Measurements from ENCODE around the gene MAP1LC3B.

Gene MAP1LC3B

GRCh38 chr16:87391950-87392820 lies at the start of gene MAP1LC3B:
TSS of gene MAP1LC3B (plus strand) at chr16:87392336. CDS start at chr16:87392428, 92 bp downstream.
- DNase-seq (ENCODE audit: low read depth) = peak; percentile 97

DNA sequence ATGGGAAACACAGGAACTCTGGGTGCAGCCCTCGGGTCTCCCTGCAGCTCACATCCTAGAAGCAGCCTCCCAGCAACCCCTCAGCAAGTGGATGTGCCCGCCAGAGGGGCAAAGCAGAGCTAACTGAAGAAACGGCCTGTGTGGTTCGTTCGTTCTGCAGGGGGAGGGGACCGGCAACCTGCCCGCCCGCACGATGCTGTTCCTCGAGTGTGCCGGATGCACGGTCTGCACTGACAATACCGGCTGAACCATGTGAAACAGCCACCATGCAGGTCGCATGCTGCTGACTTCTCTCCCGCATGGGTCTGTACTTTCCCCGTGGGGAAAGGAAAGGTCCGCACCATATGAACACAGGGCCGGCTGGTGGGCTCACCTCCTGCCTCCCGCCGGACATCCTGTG lies 49.6 kb upstream of the MAP1LC3B start:
- no peak for DNase-seq (ENCODE audit: low read depth)

DNA sequence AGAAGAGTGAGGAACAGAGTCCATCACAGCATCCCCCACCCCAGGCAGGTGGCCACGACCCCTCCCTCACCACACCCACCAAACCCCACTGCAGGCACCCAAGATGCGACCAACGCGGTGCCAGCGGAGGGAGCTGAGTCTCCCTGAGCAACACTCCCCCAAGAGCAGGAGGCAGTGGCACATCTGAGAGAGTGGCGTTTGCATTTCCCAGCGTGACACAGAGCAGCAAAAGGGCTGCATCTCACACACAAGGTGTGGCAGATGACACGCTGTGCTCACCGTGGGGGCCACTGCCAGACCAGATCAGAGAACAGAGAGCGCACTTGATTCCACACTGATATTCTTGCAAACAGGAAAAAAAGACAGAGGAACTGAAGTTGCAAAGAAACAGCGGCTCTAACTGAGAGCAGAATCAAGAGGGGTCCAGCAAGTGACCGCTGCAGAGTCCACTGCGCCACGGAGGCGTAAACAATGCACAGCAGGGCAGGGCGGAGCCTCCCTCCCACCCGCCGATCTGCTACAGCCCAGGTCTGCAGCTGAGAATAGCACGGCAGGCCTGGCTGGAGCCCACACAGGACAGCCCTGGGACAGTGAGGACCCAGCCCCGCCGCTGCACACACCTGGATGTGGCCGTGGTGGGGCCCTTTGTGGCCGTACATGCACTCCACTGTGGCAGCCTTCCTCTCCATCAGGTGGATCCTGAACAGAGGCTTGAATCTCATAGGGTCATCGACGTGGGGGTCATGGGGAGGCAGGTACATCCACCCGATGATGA lies 49.0 kb upstream of the MAP1LC3B start:
- no peak for DNase-seq (ENCODE audit: low read depth)

DNA sequence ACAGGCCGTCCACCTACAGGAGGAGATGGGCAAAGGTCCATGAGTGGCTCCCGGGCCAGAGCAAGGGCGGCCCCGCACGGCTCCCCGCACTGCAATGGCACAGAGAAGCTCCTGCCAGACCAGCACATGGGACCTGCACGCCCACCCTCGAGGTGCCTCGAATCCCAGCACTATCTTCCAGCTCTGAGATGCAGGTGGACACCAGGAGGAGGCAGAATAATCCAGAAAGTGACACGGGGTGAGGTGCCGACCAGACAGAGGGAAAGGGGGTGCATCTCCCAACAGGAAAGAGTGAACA lies 48.4 kb upstream of the MAP1LC3B start:
- no peak for DNase-seq (ENCODE audit: low read depth)

GRCh38 chr16:87344165-87344930 lies 47.8 kb upstream of the MAP1LC3B start:
- DNase-seq (ENCODE audit: low read depth) = no peak

- peak; percentile 22 for DNase-seq (ENCODE audit: low read depth)
Observed at GRCh38 chr16:87344931-87345631, 47.1 kb upstream of the MAP1LC3B start.

- DNase-seq (ENCODE audit: low read depth) = no peak
Observed at GRCh38 chr16:87345726-87346424, 46.3 kb upstream of the MAP1LC3B start.

DNA sequence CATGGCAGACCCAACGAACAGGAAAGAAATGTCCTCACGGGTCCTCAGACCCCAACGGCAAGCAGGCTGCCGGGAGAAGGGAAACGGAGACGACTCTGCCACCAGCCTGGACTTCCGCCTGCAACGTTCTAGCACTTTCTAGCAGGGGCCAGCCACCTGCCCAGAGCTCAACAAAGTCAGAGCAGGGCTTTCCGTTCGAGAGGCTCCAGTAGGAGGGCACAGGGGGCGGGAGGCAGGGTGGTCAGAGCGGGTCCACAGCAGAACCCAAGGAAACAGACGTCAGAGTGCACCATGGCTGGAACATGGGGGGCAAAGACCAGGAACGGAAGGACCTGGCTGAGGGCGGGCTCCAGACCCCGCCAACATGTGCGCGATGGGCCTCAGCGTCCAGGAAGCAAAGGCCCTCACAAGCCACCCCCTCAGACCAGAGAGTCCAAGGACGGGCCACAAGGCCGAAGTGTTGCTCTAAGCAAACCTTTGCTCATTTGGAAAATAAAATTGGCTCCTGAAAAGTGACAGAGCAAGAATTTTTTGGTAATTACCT lies 45.5 kb upstream of the MAP1LC3B start:
- DNase-seq (ENCODE audit: low read depth) = no peak

DNA sequence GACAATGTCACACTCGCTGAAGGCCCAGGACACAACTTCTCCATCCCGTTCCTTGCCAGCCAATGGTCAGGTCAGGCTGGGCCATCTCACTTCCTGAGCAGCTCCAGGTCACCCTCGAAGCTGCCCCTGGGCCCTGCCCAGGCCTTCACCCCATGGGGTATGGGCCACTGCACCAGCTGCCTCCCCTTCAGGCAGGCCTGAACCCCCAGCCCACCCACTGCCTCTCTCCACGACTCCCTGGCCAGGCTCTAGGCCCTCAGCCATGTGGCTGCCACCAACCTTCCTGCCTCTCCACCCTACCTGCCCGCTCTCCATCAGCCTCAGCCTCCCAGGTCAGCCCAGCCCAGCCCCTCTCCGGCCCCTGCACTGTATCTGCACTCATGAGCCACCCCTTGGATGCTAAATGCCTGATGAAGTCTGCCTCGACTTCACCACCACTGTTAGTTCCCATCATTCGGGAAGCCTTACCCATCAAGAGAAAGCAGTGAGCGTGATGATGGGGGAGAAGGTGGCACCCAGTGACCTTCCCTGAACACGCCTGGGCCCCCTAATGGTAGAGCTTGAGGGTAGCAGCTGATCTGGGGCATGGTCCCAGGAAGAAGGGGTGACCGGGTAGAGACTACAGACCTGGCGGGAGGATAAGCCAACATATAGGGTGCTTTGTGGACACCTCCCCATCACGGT lies 44.1 kb upstream of the MAP1LC3B start:
- no peak for DNase-seq (ENCODE audit: low read depth)

DNA sequence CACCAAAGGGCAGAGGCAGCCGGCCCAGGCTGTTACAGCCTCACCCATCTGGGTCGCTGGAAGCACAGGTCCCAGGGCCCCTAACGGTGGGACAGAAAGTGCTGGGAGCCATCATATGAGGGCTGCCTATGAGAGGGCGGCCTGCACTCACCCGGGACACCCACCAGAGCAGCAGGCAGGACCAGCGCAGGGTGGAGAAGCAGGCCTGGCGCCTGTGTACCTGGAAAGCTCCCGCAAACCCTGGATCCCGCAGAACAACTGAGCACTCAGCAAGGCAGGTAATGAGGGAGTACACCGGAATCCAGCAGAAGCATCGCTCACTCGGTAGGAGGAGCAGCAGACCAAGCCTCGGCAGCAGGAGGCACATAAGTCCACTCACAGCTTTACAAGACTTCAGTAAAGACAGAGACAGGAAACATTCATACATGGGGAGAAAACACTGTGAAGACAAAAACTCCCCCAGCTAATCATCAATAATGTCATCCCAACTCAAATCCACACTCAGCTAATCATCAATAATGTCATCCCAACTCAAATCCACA lies 43.4 kb upstream of the MAP1LC3B start:
- DNase-seq (ENCODE audit: low read depth) = no peak

GRCh38 chr16:87350031-87350430 lies 42.1 kb upstream of the MAP1LC3B start:
- DNase-seq (ENCODE audit: low read depth) = no peak

GRCh38 chr16:87350681-87351319 lies 41.3 kb upstream of the MAP1LC3B start:
- no peak for DNase-seq (ENCODE audit: low read depth)

DNA sequence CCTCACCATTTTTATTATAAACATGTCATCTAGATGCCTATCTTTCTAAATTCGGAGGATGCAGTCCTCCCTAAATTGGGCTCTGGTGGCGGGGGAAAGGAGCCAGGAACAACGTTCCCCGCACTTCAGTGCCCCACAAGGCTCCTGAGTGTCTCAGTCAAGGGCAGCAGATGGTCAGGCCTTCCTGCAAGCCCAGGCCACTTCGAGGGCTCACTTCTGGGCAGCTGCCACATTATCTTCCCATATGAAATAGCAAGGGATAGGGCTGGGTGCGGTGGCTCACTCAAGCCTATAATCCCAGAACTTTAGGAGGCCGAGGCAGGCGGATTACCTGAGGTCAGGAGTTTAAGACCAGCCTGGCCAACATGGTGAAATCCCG lies 40.8 kb upstream of the MAP1LC3B start:
- DNase-seq (ENCODE audit: low read depth) = no peak

DNA sequence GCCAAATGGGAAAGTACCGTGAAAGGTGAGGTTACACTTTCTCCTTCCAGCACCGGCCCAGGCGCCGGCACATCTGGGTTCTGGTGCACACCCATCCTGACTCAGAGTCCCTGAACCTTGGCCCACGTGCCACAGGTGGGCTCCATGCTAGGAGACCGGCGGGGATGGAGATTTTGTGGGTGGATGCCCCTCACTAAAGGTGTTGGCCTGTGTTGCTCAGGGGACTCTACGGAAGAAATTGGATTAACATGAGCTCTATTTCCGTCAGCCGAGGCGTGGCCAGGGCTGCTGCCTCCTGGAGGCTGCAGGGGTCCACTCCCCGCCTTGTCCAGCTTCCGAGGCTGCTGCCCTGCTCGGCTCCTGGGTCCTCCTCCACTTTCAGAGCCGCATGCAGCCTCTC lies 39.3 kb upstream of the MAP1LC3B start:
- no peak for DNase-seq (ENCODE audit: low read depth)

DNA sequence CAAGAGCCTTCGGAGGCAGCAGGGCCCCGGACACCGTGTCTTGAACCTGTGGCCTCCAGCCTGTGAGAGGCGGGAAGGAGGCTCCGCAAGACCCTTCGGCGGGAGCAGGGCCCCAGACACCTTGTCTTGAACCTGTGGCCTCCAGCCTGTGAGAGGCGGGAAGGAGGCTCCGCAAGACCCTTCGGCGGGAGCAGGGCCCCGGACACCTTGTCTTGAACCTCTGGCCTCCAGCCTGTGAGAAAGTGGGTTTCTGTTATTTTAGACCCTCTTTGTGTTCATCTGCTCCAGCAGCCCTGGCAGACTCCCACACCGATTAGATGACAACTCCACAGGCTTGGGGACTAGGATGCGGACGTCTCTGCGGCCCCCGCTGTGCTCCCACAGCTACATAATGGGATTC lies 38.5 kb upstream of the MAP1LC3B start:
- no peak for DNase-seq (ENCODE audit: low read depth)

DNA sequence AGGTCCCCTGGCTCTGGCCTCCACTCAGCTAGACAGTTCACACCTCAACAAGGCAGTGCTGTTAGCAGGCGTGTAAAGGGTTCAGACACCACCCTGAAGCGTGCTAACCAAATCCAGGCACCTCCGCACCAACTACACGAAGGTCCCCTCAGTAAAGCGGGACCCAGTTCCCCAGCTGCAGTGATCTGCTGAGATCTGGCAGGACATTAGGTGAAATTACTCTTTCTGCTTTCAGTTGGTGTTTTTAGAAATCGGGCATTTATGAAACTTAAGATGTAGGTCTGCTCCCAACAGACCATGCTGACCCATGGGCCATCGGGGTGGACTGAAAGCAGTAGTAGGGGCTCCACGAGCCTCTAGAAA lies 35.7 kb upstream of the MAP1LC3B start:
- DNase-seq (ENCODE audit: low read depth) = no peak

DNA sequence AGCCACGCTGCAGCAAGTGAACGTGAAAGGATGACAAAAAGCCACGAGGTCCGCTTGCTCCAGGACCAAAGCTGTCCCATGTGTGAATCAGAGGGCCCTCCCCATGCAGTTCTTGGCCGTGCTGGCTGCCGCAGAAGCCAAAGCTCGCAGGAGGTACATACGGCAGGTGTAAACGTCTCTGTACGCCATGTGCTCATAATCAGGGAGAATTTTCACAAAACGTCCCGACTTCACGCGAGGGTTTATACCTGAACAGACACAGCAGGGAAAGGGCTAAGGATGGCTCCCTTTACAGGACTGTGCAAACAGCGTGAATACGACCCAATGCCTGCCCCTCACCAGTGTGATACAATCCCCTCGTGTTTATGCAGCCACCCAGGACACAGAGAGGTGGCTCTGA lies 33.9 kb upstream of the MAP1LC3B start:
- no peak for DNase-seq (ENCODE audit: low read depth)

DNA sequence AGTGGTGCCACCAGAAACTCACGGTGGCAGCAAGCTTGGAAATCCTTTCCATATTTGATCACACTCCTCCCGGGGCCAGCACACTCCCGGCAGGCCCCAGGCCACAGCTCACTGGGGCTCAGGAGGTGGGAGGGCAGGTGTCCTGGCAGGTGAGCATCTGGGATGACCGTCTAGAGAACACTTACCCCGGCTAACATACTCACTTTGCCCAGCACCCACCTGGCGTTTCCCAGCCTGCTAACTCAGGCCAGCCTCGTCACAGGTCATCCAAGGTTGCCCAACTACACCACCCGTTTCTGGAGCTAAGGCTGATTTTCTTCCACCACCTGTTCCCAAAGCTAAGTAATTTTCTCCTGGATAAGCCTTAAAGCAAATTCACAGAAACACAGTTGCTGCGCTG lies 33.4 kb upstream of the MAP1LC3B start:
- no peak for DNase-seq (ENCODE audit: low read depth)

GRCh38 chr16:87359121-87359520 lies 33.0 kb upstream of the MAP1LC3B start:
- DNase-seq (ENCODE audit: low read depth) = no peak
